Trophoblast cell (in vitro differentiated cells and primary cell): ENCODE measurements around the gene SNTG2.

Source experiments
- DNase-seq, 2 donors: peaks; one replicate each; pipeline ENCODE4 v3.0.0-alpha.2; 2016
- H2AFZ ChIP-seq: 2 replicates; pipeline ENCODE4 v1.6.1; 2013; ENCODE audit warnings: low read length, moderate library complexity, mild to moderate bottlenecking; ENCODE audit not compliant: insufficient read depth, poor library complexity
- H2AK5ac ChIP-seq: 2 replicates; pipeline ENCODE4 v1.6.1; 2013; ENCODE audit warnings: mild to moderate bottlenecking, low read length
- H2BK120ac ChIP-seq: 2 replicates; pipeline ENCODE4 v1.6.1; 2013; ENCODE audit warnings: low read length, mild to moderate bottlenecking, moderate library complexity; ENCODE audit not compliant: insufficient read depth, poor library complexity
- H2BK12ac ChIP-seq: 2 replicates; pipeline ENCODE4 v1.6.1; 2013; ENCODE audit warnings: mild to moderate bottlenecking, low read length, moderate library complexity
- H2BK5ac ChIP-seq: 2 replicates; pipeline ENCODE4 v1.6.1; 2013; ENCODE audit warnings: low read length, low read depth, moderate library complexity, mild to moderate bottlenecking; ENCODE audit not compliant: poor library complexity
- H3K14ac ChIP-seq: 2 replicates; pipeline ENCODE4 v1.6.1; 2013; ENCODE audit warnings: mild to moderate bottlenecking, low read length
- H3K18ac ChIP-seq: 2 replicates; pipeline ENCODE4 v1.6.1; 2013; ENCODE audit warnings: mild to moderate bottlenecking, low read length
- H3K23ac ChIP-seq: 2 replicates; pipeline ENCODE4 v1.6.1; 2013; ENCODE audit warnings: low read length
- H3K27ac ChIP-seq: 2 replicates; pipeline ENCODE4 v1.5.1; 2013; ENCODE audit warnings: low read depth, mild to moderate bottlenecking, inconsistent platforms, low read length, moderate library complexity
- H3K27me3 ChIP-seq: 2 replicates; pipeline ENCODE4 v1.6.1; 2013; ENCODE audit warnings: inconsistent platforms, mild to moderate bottlenecking, low read length, moderate library complexity; ENCODE audit not compliant: insufficient read depth
- H3K36me3 ChIP-seq, 2 experiments: 1 replicate in 1 of 2; 2 replicates in 1 of 2; pipeline ENCODE4 v1.6.1; 2013; ENCODE audit warnings: low read length in 2 of 2, mild to moderate bottlenecking in 2 of 2, moderate library complexity in 1 of 2; ENCODE audit not compliant: insufficient read depth in 2 of 2, control insufficient read depth in 1 of 2
- H3K4ac ChIP-seq: 2 replicates; pipeline ENCODE4 v1.6.1; 2013; ENCODE audit warnings: low read depth, mild to moderate bottlenecking, low read length, moderate library complexity
- H3K4me1 ChIP-seq, 2 experiments: 1 replicate in 1 of 2; 2 replicates in 1 of 2; pipeline ENCODE4 v1.6.1; 2013; ENCODE audit warnings: low read length in 2 of 2, mild to moderate bottlenecking in 2 of 2, moderate library complexity in 1 of 2; ENCODE audit not compliant: insufficient read depth in 2 of 2, control insufficient read depth in 1 of 2
- H3K4me2 ChIP-seq: 2 replicates; pipeline ENCODE4 v1.6.1; 2013; ENCODE audit warnings: inconsistent platforms, mild to moderate bottlenecking, low read length, moderate library complexity
- H3K4me3 ChIP-seq: 2 replicates; pipeline ENCODE4 v1.5.1; 2013; ENCODE audit warnings: mild to moderate bottlenecking, low read depth, low read length, inconsistent platforms
- H3K79me1 ChIP-seq: one replicate; pipeline ENCODE4 v1.6.1; 2013; ENCODE audit warnings: low read length
- H3K79me2 ChIP-seq: 2 replicates; pipeline ENCODE4 v1.6.1; 2013; ENCODE audit warnings: low read length, mild to moderate bottlenecking; ENCODE audit not compliant: control insufficient read depth, insufficient read depth, poor library complexity
- H3K9ac ChIP-seq: 2 replicates; pipeline ENCODE4 v1.6.1; 2013; ENCODE audit warnings: mild to moderate bottlenecking, low read length
- H3K9me3 ChIP-seq: 2 replicates; pipeline ENCODE4 v1.6.1; 2013; ENCODE audit warnings: low read depth, mild to moderate bottlenecking, control low read depth, inconsistent platforms, low read length; ENCODE audit not compliant: insufficient read depth
- H4K12ac ChIP-seq: 2 replicates; pipeline ENCODE4 v1.6.1; 2013; ENCODE audit warnings: low read depth, mild to moderate bottlenecking, low read length, moderate library complexity
- H4K8ac ChIP-seq: 2 replicates; pipeline ENCODE4 v1.6.1; 2013; ENCODE audit warnings: low read depth, mild to moderate bottlenecking, low read length, moderate library complexity
- H4K91ac ChIP-seq: one replicate; pipeline ENCODE4 v1.6.1; 2013; ENCODE audit warnings: low read depth, mild to moderate bottlenecking, low read length, moderate library complexity
- WGBS: extraction: QIAGEN DNeasy Blood & Tissue Kit; methylation state at CpG from one replicate; pipeline ENCODE4 v1.1.7; 2013; ENCODE audit warnings: missing lambda C conversion rate; ENCODE audit not compliant: insufficient read length, insufficient coverage; ENCODE audit errors: extremely low coverage; 5-methylcytosine and 5-hydroxymethylcytosine counted together

Gene SNTG2

GRCh38 chr2:1373830-1374229 lies 423.2 kb downstream of the SNTG2 start:
- no CpG with 5 or more reads among the region's 12 CpGs for WGBS

GRCh38 chr2:1374287-1374686 lies 423.6 kb downstream of the SNTG2 start:
- no peak overlapping the region for H3K4me3 ChIP-seq
- no peak overlapping the region for H2AFZ ChIP-seq
- no peak overlapping the region for H2AK5ac ChIP-seq
- H3K4me1 ChIP-seq = no peaks in the 10 kb centered on the region
- H3K14ac ChIP-seq = no peak overlapping the region
- H3K36me3 ChIP-seq = no peaks in the 10 kb centered on the region
- no peak overlapping the region for H4K91ac ChIP-seq
- no peak overlapping the region for H3K9ac ChIP-seq
- H2BK5ac ChIP-seq = no peak overlapping the region
- no peak overlapping the region for H3K27ac ChIP-seq
- no CpG with 5 or more reads among the region's 11 CpGs for WGBS
- H3K4me2 ChIP-seq = no peak overlapping the region
- H3K27me3 ChIP-seq = no peaks in the 10 kb centered on the region
- peaks cover 1% of the 10 kb centered on the region for H3K9me3 ChIP-seq
- DNase-seq = no peak
- H2BK120ac ChIP-seq = no peak overlapping the region
- no peak overlapping the region for H4K12ac ChIP-seq
- H3K79me1 ChIP-seq = no peaks in the 10 kb centered on the region
- H3K79me2 ChIP-seq = no peaks in the 10 kb centered on the region
- H3K18ac ChIP-seq = no peak overlapping the region
- no peak overlapping the region for H4K8ac ChIP-seq
- no peak overlapping the region for H3K23ac ChIP-seq
- no peak overlapping the region for H2BK12ac ChIP-seq
- H3K4ac ChIP-seq = no peak overlapping the region

More at GRCh38 chr2:1373830-1374229, 423.2 kb downstream of the SNTG2 start:
- Histone ChIP-seq H3K4me2 (no peak overlapping the region), H3K79me2 (no peaks in the 10 kb centered on the region), H3K4me3 (no peak overlapping the region), H4K12ac (no peak overlapping the region), H3K9ac (no peak overlapping the region), H3K4ac (no peak overlapping the region), H2AK5ac (no peak overlapping the region), H3K14ac (no peak overlapping the region), H4K91ac (no peak overlapping the region), H3K18ac (no peak overlapping the region), H2BK12ac (no peak overlapping the region), H3K23ac (no peak overlapping the region), H2BK120ac (no peak overlapping the region), H2AFZ (no peak overlapping the region), H3K36me3 (no peaks in the 10 kb centered on the region), H4K8ac (no peak overlapping the region), H3K27me3 (no peaks in the 10 kb centered on the region), H3K9me3 (peaks cover 1% of the 10 kb centered on the region), H3K79me1 (no peaks in the 10 kb centered on the region), H2BK5ac (no peak overlapping the region), H3K4me1 (no peaks in the 10 kb centered on the region), H3K27ac (no peak overlapping the region)
- no peak for DNase-seq

- Histone ChIP-seq H3K27ac (no peak overlapping the region), H3K36me3 (no peaks in the 10 kb centered on the region), H3K4me1 (no peaks in the 10 kb centered on the region), H2BK120ac (no peak overlapping the region), H3K79me1 (no peaks in the 10 kb centered on the region), H3K27me3 (no peaks in the 10 kb centered on the region), H3K9ac (no peak overlapping the region), H2BK12ac (no peak overlapping the region), H3K18ac (no peak overlapping the region), H4K8ac (no peak overlapping the region), H3K79me2 (no peaks in the 10 kb centered on the region), H2AK5ac (no peak overlapping the region), H3K9me3 (peaks cover 1% of the 10 kb centered on the region), H3K4ac (no peak overlapping the region), H4K91ac (no peak overlapping the region), H3K4me2 (no peak overlapping the region), H2BK5ac (no peak overlapping the region), H4K12ac (no peak overlapping the region), H3K14ac (no peak overlapping the region), H2AFZ (no peak overlapping the region), H3K4me3 (no peak overlapping the region), H3K23ac (no peak overlapping the region)
- no CpG with 5 or more reads among the region's 14 CpGs for WGBS
- DNase-seq = no peak
These were observed 425.1 kb downstream of the SNTG2 start for GRCh38 chr2:1375794-1376193.

- Histone ChIP-seq H2BK120ac (no peak overlapping the region), H2AK5ac (no peak overlapping the region), H3K79me1 (no peaks in the 10 kb centered on the region), H3K4me2 (no peak overlapping the region), H3K14ac (no peak overlapping the region), H4K8ac (no peak overlapping the region), H3K18ac (no peak overlapping the region), H3K79me2 (no peaks in the 10 kb centered on the region), H3K4me3 (no peak overlapping the region), H2BK5ac (no peak overlapping the region), H2BK12ac (no peak overlapping the region), H3K36me3 (no peaks in the 10 kb centered on the region), H4K12ac (no peak overlapping the region), H3K4me1 (no peaks in the 10 kb centered on the region), H3K23ac (no peak overlapping the region), H3K4ac (no peak overlapping the region), H4K91ac (no peak overlapping the region), H3K9ac (peak overlapping the region; percentile 30), H3K9me3 (peaks cover 1% of the 10 kb centered on the region), H3K27ac (no peak overlapping the region), H2AFZ (no peak overlapping the region), H3K27me3 (no peaks in the 10 kb centered on the region)
- DNase-seq = no peak
- WGBS = no CpG with 5 or more reads among the region's 6 CpGs
These were observed 426.8 kb downstream of the SNTG2 start for GRCh38 chr2:1377473-1377872.
